ENCODE results near the gene METTL25.
A peak's percentile ranks its signal among the peaks of the same experiment; 100 is the strongest.

The METTL25 gene

GRCh38 chr12:82473111-82473754 is 114.9 kb downstream of the METTL25 start:
- no peak for DNase-seq

GRCh38 chr12:82474181-82474797 is 116.0 kb downstream of the METTL25 start:
- DNase-seq: no peak

- DNase-seq: no peak
Measured at GRCh38 chr12:82474798-82475184, 116.5 kb downstream of the METTL25 start.

GRCh38 chr12:82475211-82475610 is 116.9 kb downstream of the METTL25 start:
- DNase-seq: no peak

GRCh38 chr12:82476511-82476910 is 118.2 kb downstream of the METTL25 start:
- no peak for DNase-seq

- peak; percentile 37 for DNase-seq
Measured at GRCh38 chr12:82479511-82479910, 121.2 kb downstream of the METTL25 start.

- no peak for DNase-seq
Measured at GRCh38 chr12:82480606-82481005, 122.3 kb downstream of the METTL25 start.

- DNase-seq: no peak
Measured at GRCh38 chr12:82481954-82482353, 123.6 kb downstream of the METTL25 start.

- no peak for DNase-seq
Measured at GRCh38 chr12:82486524-82487235, 128.4 kb downstream of the METTL25 start.

- DNase-seq: no peak
Measured at GRCh38 chr12:82504409-82504808, 146.1 kb downstream of the METTL25 start.

- DNase-seq: no peak
Measured at GRCh38 chr12:82505150-82505549, 146.8 kb downstream of the METTL25 start.

GRCh38 chr12:82507686-82508085 is 149.4 kb downstream of the METTL25 start:
- DNase-seq: no peak

GRCh38 chr12:82510386-82510785 is 152.1 kb downstream of the METTL25 start:
- DNase-seq: no peak

- no peak for DNase-seq
Measured at GRCh38 chr12:82514880-82515279, 156.6 kb downstream of the METTL25 start.

- DNase-seq: no peak
Measured at GRCh38 chr12:82515652-82516051, 157.3 kb downstream of the METTL25 start.

GRCh38 chr12:82517027-82517426 is 158.7 kb downstream of the METTL25 start:
- no peak for DNase-seq

GRCh38 chr12:82517808-82518207 is 159.5 kb downstream of the METTL25 start:
- no peak for DNase-seq

- no peak for DNase-seq
Measured at GRCh38 chr12:82519510-82519909, 161.2 kb downstream of the METTL25 start.

- DNase-seq: no peak
Measured at GRCh38 chr12:82522285-82522684, 164.0 kb downstream of the METTL25 start.

GRCh38 chr12:82522762-82523161 is 164.4 kb downstream of the METTL25 start:
- DNase-seq: no peak

GRCh38 chr12:82523996-82524395 is 165.7 kb downstream of the METTL25 start:
- no peak for DNase-seq

GRCh38 chr12:82524641-82525040 is 166.3 kb downstream of the METTL25 start:
- no peak for DNase-seq

- no peak for DNase-seq
Measured at GRCh38 chr12:82525616-82526015, 167.3 kb downstream of the METTL25 start.
